HCT116 (cell line): ENCODE data around the gene SIT1.

Source experiments
- ELF1 ChIP-seq: IDR thresholded peaks from 2 replicates; pipeline ENCODE4 v1.6.1; 2012; ENCODE audit warnings: low read depth, borderline replicate concordance
- EZH2 ChIP-seq: fragments of 200-600 bp; sonication (generic); IDR thresholded peaks from 2 replicates; pipeline ENCODE4 v1.6.1; 2017; ENCODE audit warnings: antibody characterized with exemption, mixed run types
- POLR2A ChIP-seq: IDR thresholded peaks from 2 replicates; pipeline ENCODE4 v1.7.0; 2011; ENCODE audit warnings: borderline replicate concordance; ENCODE audit not compliant: insufficient read depth, insufficient read length; ENCODE audit errors: extremely low read depth
- YY1 ChIP-seq: IDR thresholded peaks from 2 replicates; pipeline ENCODE4 v1.6.1; 2011; ENCODE audit warnings: low read length, low read depth, moderate library complexity, mild to moderate bottlenecking; ENCODE audit not compliant: insufficient replicate concordance; ENCODE audit errors: extremely low read depth
- ZFX ChIP-seq: fragments of 450-650 bp; IDR thresholded peaks from 2 replicates; pipeline ENCODE4 v1.6.1; 2017
- TF ChIP-seq, protein P1 (sequence below): IDR thresholded peaks from 2 replicates; pipeline ENCODE4 v1.6.1; 2012
- TF ChIP-seq, protein P2 (sequence below), 3 experiments: fragments of 200-600 bp in 1 of 3; sonication (generic) in 1 of 3; IDR thresholded peaks in 2 of 3; conservative IDR thresholded peaks in 1 of 3; 2 replicates each; pipeline ENCODE4 v1.5.1; 2012 to 2017; ENCODE audit warnings: low read depth in 2 of 3, low read length in 2 of 3, antibody characterized with exemption in 1 of 3, borderline replicate concordance in 1 of 3, control low read depth in 1 of 3, mild to moderate bottlenecking in 1 of 3, mixed read lengths in 1 of 3, mixed run types in 1 of 3, moderate library complexity in 1 of 3; ENCODE audit not compliant: insufficient read depth in 1 of 3

DNA sequence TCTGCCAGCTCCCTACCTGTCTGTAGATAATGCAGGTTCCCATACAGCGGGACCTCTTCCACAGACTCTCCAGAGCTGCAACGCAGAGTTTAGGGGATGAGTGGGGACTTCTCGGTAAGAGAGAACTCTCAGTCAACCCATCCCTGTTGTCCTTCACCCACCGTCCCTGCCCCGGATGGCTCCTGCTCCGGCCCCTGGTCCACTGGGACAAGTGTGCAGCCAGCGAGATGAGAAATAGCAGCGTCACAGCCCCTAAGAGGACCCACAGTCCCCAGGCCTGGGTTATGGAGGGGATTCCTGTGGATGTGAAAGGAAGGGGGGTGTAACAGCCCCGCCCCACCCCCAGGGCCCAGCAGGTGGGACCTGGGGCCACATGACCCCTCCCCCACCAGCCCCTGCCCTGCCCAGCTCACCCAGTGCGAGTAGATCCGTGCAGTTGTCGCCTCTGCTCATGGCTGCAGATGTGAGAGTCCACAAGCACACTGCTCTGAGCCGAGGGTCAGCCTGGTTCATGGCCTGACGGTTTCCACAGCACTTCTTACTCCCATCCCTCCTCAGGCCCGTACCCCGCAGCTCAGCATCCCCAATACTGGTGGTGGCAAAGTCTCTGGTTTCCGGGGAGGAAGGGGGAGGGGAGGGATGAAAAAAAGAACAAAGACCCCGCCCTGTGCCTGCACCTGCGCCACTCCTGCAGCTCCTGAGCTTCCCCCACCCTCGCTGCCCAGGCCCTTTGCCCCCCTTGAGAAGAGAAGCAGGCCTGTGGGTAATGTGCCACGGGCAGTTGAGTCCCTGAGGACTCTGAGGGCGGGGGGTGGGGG lies at the start of gene SIT1:
- TF ChIP-seq ZFX, result no peak
- TF ChIP-seq POLR2A, result no peak
- TF ChIP-seq, protein P1, sequence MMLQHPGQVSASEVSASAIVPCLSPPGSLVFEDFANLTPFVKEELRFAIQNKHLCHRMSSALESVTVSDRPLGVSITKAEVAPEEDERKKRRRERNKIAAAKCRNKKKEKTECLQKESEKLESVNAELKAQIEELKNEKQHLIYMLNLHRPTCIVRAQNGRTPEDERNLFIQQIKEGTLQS, result no peak
- TF ChIP-seq YY1, result no peak
- no peak for TF ChIP-seq EZH2
- TF ChIP-seq, protein P2, sequence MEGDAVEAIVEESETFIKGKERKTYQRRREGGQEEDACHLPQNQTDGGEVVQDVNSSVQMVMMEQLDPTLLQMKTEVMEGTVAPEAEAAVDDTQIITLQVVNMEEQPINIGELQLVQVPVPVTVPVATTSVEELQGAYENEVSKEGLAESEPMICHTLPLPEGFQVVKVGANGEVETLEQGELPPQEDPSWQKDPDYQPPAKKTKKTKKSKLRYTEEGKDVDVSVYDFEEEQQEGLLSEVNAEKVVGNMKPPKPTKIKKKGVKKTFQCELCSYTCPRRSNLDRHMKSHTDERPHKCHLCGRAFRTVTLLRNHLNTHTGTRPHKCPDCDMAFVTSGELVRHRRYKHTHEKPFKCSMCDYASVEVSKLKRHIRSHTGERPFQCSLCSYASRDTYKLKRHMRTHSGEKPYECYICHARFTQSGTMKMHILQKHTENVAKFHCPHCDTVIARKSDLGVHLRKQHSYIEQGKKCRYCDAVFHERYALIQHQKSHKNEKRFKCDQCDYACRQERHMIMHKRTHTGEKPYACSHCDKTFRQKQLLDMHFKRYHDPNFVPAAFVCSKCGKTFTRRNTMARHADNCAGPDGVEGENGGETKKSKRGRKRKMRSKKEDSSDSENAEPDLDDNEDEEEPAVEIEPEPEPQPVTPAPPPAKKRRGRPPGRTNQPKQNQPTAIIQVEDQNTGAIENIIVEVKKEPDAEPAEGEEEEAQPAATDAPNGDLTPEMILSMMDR (IDR thresholded peaks at IDR 0.05 in 2 of 3, conservative IDR thresholded peaks at IDR 0.05 in 1 of 3; ENCODE audit: borderline replicate concordance in 1 of 3, insufficient read depth in 1 of 3, low read depth in 2 of 3, low read length in 2 of 3), result no peak
- TF ChIP-seq ELF1, result no peak
